Lower leg skin (tissue), 4 donors: ENCODE measurements around the gene SUMO3. TPM values are rescaled to one million over a fixed set of nuclear protein-coding genes. Genes with fewer than 3 reads are reported as not detected.

ENCODE experiments used
- DNase-seq, 2 donors: peaks; one replicate each; pipeline ENCODE4 v3.0.0-alpha.2; 2019; ENCODE audit warnings: low spot score in 2 of 2
- H3K4me3 ChIP-seq: fragments of 200-600 bp; sonication (generic); 2 replicates; pipeline ENCODE4 v1.5.1; 2017; ENCODE audit warnings: mild to moderate bottlenecking, low read depth; ENCODE audit not compliant: poor library complexity, severe bottlenecking
- POLR2A ChIP-seq, 2 donors: fragments of 450-650 bp; IDR thresholded peaks; one replicate each; pipeline ENCODE4 v1.6.1; 2016 to 2017; ENCODE audit warnings: antibody characterized with exemption in 2 of 2, mild to moderate bottlenecking in 1 of 2, moderate library complexity in 1 of 2
- WGBS, 2 donors: methylation state at CpG; one replicate each; pipeline ENCODE4 v1.1.5; 2018; 5-methylcytosine and 5-hydroxymethylcytosine counted together
- intact Hi-C: fragments of 100-400 bp; cut with DNase I; formaldehyde crosslinking; loops from one replicate; pipeline ENCODE4 v1.15.0; 2023; ENCODE audit warnings: low total_unique reads
- total RNA-seq, 4 donors: library from RNA; depleted of rRNA; stranded (reverse); fragments of >200 nt; gene quantifications; one replicate each; pipeline ENCODE4 v1.1.0, GENCODE V29; 2016
- TF ChIP-seq, protein P1 (sequence below), 3 donors: fragments of 450-650 bp; IDR thresholded peaks; one replicate each; pipeline ENCODE4 v1.5.1; 2016; ENCODE audit warnings: antibody characterized with exemption in 3 of 3, mild to moderate bottlenecking in 3 of 3, moderate library complexity in 2 of 3

Gene SUMO3
- total RNA-seq, 4 donors from 2014 or later: 35.6 to 52.6 (median 42.5) TPM

DNA sequence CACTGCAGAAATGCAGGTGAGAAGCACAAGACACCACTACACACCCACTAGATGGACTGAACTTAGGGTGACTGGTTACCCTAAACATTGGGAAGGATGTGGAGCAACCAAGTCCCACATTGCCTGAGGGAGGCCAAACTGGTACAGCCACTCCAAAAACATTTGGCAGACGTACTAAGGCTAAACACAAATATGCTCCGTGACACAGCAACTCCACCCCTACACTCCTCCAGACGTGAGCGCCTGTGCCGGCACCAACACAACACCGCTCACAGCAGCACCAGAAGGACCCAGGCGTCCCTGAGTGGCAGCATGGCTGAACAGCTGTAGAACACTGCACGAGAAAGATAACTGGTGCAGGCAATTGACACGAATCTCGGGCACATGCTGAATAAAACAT, 40.9 kb upstream of the SUMO3 start:
- no peak for DNase-seq
- 48 to 58% methylated on average over 10 of the region's 10 CpGs for WGBS, 2 donors
- intact Hi-C loops: no loop called here
- no peak overlapping the region for H3K4me3 ChIP-seq
- no peak for TF ChIP-seq POLR2A (IDR thresholded peaks at IDR 0.05)
- TF ChIP-seq, protein P1, sequence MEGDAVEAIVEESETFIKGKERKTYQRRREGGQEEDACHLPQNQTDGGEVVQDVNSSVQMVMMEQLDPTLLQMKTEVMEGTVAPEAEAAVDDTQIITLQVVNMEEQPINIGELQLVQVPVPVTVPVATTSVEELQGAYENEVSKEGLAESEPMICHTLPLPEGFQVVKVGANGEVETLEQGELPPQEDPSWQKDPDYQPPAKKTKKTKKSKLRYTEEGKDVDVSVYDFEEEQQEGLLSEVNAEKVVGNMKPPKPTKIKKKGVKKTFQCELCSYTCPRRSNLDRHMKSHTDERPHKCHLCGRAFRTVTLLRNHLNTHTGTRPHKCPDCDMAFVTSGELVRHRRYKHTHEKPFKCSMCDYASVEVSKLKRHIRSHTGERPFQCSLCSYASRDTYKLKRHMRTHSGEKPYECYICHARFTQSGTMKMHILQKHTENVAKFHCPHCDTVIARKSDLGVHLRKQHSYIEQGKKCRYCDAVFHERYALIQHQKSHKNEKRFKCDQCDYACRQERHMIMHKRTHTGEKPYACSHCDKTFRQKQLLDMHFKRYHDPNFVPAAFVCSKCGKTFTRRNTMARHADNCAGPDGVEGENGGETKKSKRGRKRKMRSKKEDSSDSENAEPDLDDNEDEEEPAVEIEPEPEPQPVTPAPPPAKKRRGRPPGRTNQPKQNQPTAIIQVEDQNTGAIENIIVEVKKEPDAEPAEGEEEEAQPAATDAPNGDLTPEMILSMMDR (IDR thresholded peaks at IDR 0.05): no peak

DNA sequence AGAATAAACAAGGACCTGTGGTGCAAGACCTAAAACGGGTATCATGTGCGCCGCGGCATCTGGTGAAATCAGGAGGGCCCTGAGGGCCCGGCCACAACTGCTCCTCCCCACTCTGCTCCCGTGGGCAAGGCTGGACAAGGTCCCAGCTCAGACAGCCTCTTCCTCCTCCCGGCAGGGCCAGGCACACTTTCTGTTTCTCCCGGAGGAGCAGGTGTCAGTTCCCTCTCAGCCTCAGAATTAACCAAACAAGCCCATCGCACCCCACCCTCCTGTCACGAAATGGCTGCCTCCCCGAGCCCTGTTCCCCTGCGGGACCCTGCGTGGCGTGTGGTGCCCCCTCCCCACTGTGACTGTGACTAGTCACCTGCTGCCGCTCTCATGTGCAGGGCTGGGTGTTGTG, 40.4 kb upstream of the SUMO3 start:
- no peak for DNase-seq
- intact Hi-C loops: no loop called here
- TF ChIP-seq, protein P1 (IDR thresholded peaks at IDR 0.05): no peak
- no peak for TF ChIP-seq POLR2A (IDR thresholded peaks at IDR 0.05)
- 56 to 68% methylated on average over 15 of the region's 15 CpGs for WGBS, 2 donors
- H3K4me3 ChIP-seq: no peak overlapping the region

DNA sequence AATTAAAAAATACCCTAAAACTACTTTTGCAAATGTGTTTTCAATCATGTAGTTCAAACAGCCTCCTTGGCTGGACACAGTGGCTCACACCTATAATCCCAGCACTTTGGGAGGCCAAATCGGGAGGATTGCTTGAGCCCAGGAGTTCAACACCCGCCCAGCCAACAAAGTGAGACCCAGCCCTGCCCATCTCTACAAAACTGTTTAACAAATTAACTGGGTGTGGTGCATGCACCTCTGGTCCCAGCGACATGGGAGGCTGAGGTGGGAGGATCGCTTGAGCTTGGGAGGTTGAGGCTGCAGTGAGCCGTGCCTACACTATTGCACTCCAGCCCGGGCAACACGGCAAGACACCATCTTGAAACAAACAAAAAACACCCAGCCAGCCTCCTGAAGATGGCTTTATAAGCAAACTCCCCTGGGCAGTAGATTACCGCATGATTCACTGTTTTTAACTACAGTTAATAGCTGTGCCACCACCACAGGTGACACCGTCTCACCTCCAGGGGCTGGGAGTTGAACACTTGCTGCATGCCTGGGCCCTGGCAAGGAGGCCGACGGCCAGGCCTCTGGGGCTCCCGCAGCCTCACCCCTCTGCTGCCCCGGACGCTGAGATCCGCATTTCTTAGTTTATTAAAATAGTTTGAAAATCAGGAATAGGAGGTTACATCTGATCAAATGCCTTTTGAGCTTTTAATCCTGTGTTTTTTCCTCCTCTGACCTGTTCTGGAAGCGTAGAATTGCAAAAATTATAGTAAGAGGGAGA, 39.4 kb upstream of the SUMO3 start:
- no peak for DNase-seq
- TF ChIP-seq POLR2A (IDR thresholded peaks at IDR 0.05): no peak
- TF ChIP-seq, protein P1 (IDR thresholded peaks at IDR 0.05): no peak
- intact Hi-C loops: no loop called here
- H3K4me3 ChIP-seq: no peak overlapping the region
- 93% methylated on average over 16 of the region's 16 CpGs for WGBS, 2 donors

DNA sequence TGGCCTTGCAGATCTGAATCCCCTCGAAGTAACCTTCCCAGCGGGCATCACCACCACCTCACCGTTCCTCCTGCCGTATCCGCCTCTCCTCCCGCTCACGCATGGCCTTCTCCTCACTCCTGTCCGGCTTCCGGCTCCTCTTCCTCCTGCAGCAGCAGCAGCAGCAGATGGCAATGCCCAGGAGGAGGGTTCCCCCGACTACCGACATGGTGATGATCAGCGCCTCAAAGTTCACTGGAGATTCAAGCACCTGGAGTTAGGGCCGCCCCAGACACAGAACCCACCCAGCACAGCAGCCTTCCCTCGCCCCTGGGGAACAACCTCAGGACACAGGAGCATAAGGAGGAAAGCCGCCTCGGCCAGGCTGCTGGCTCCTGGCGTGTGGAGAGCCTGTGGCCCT, 38.3 kb upstream of the SUMO3 start:
- TF ChIP-seq, protein P1 (IDR thresholded peaks at IDR 0.05): no peak
- TF ChIP-seq POLR2A (IDR thresholded peaks at IDR 0.05): no peak
- 89 to 93% methylated on average over 17 of the region's 17 CpGs for WGBS, 2 donors
- no peak overlapping the region for H3K4me3 ChIP-seq
- DNase-seq: no peak
- intact Hi-C loops: no loop called here

DNA sequence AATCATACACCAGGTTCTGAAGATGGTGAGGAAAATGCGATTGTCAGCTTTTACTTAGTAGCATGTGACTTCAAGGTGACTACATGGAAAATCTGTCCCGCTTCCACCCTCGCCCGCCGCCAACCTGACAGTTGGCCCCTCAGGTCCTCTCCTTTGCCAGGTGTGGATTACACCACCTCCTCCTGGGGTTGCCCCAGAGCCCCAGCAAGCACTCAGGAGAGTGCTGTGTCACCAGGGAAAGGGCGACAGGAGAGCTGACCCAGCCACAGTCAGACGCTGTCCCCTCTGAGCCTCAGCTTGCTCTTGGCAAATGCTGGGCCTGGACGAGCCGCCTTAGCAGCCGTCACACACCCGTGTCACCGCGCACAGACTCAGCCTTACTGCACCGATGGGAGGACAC, 37.7 kb upstream of the SUMO3 start:
- 91 to 92% methylated on average over 14 of the region's 14 CpGs for WGBS, 2 donors
- no peak for DNase-seq
- intact Hi-C loops: no loop called here
- no peak for TF ChIP-seq POLR2A (IDR thresholded peaks at IDR 0.05)
- TF ChIP-seq, protein P1 (IDR thresholded peaks at IDR 0.05): no peak
- H3K4me3 ChIP-seq: no peak overlapping the region
